Fibroblast of skin of left quadriceps (primary cell): ENCODE measurements around the gene HMGA1.
"Not testable (repeated sequence)": the region's sequence is repeated elsewhere in the genome, so short reads cannot be mapped to it uniquely, and the experiment has no call there.

Experiments used
- DNase-seq, 2 experiments: peaks; one replicate each; pipeline ENCODE4 v3.0.0-alpha.2; 2013; ENCODE audit warnings: low read depth in 2 of 2

HMGA1 gene

GRCh38 chr6:34260576-34261267 lies 24.0 kb downstream of the HMGA1 start:
- DNase-seq, result no peak

GRCh38 chr6:34263484-34263883 lies 26.8 kb downstream of the HMGA1 start:
- DNase-seq, result not testable (repeated sequence)

- DNase-seq, result no peak
These were observed 31.1 kb downstream of the HMGA1 start for GRCh38 chr6:34267746-34268145.

- DNase-seq, result not testable (repeated sequence)
These were observed 32.5 kb downstream of the HMGA1 start for GRCh38 chr6:34269132-34269531.

- not testable (repeated sequence) for DNase-seq
These were observed 33.1 kb downstream of the HMGA1 start for GRCh38 chr6:34269658-34270341.

GRCh38 chr6:34272013-34272926 lies 35.6 kb downstream of the HMGA1 start:
- DNase-seq, result no peak

GRCh38 chr6:34273242-34273805 lies 36.7 kb downstream of the HMGA1 start:
- DNase-seq, result no peak

GRCh38 chr6:34274129-34274528 lies 37.5 kb downstream of the HMGA1 start:
- DNase-seq, result no peak

GRCh38 chr6:34275128-34275804 lies 38.6 kb downstream of the HMGA1 start:
- DNase-seq, result no peak

- no peak for DNase-seq
These were observed 39.5 kb downstream of the HMGA1 start for GRCh38 chr6:34276191-34276590.

GRCh38 chr6:34276881-34277762 lies 40.4 kb downstream of the HMGA1 start:
- no peak for DNase-seq

- no peak for DNase-seq
These were observed 41.1 kb downstream of the HMGA1 start for GRCh38 chr6:34277763-34278112.

GRCh38 chr6:34278833-34279232 lies 42.2 kb downstream of the HMGA1 start:
- DNase-seq, result no peak

GRCh38 chr6:34280216-34280615 lies 43.5 kb downstream of the HMGA1 start:
- no peak for DNase-seq

- DNase-seq, result no peak
These were observed 45.1 kb downstream of the HMGA1 start for GRCh38 chr6:34281702-34282334.

GRCh38 chr6:34284563-34285447 lies 48.1 kb downstream of the HMGA1 start:
- DNase-seq, result peak; percentile 20 to 28

GRCh38 chr6:34285448-34286164 lies 48.9 kb downstream of the HMGA1 start:
- no peak for DNase-seq

- no peak for DNase-seq
These were observed 51.9 kb downstream of the HMGA1 start for GRCh38 chr6:34288581-34288980.
